Upper lobe of left lung (tissue), 4 donors: ENCODE results near the gene NEBL.

Source experiments
- EP300 ChIP-seq, 4 donors: sonication (generic); formaldehyde crosslinking; IDR thresholded peaks; one replicate each; pipeline ENCODE4 v1.5.1; 2017; ENCODE audit warnings: antibody characterized with exemption in 4 of 4, control low read depth in 2 of 4
- POLR2AphosphoS5 ChIP-seq, 2 donors: sonication (generic); formaldehyde crosslinking; IDR thresholded peaks; one replicate each; pipeline ENCODE4 v1.5.1; 2017; ENCODE audit warnings: antibody characterized with exemption in 2 of 2

DNA sequence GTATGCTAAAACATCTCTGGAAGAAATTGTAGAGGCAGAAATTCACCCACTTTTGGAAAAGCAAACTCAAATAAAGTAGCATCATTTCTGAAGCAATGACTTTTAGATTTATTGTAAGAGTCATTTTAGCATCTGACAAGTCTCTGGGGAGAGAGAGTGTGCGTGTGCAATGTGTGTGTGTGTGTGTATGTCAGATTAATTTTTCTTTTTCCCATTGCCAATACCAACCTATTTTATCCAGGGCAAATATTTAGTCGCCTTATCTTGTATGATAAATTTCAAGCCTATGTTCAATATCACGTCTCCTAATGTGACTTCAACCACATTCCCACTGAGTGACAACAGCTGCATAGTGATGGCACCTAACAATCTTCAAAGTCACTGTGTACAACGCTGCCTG is 101.7 kb downstream of the NEBL start:
- TF ChIP-seq EP300 (IDR thresholded peaks at IDR 0.05) (no peak), POLR2AphosphoS5 (IDR thresholded peaks at IDR 0.05) (no peak)
